SU-DHL-6 (cell line): ENCODE data around the gene FAM163B.

Experiments
- H2AFZ ChIP-seq: fragments of 200-600 bp; sonication (generic); 2 replicates; pipeline ENCODE4 v1.6.1; 2014; ENCODE audit warnings: low read depth, mild to moderate bottlenecking, moderate library complexity, mixed read lengths, antibody characterized with exemption, low read length; ENCODE audit not compliant: severe bottlenecking
- H3F3A ChIP-seq: fragments of 200-600 bp; shearing (Covaris generic); 2 replicates; pipeline ENCODE4 v1.6.0; 2016; ENCODE audit warnings: antibody characterized with exemption, mild to moderate bottlenecking; ENCODE audit not compliant: insufficient read depth
- H3K27ac ChIP-seq: fragments of 200-600 bp; sonication (generic); 2 replicates; pipeline ENCODE4 v1.5.1; 2016; ENCODE audit warnings: low read depth, mild to moderate bottlenecking, low read length, moderate library complexity, mixed read lengths
- H3K27me3 ChIP-seq: fragments of 200-600 bp; sonication (generic), shearing (Covaris generic); 2 replicates; pipeline ENCODE4 v1.6.0; 2014; ENCODE audit warnings: mild to moderate bottlenecking, low read length
- H3K36me3 ChIP-seq: fragments of 200-600 bp; sonication (generic); 2 replicates; pipeline ENCODE4 v1.6.1; 2014; ENCODE audit warnings: mild to moderate bottlenecking, low read length, mixed read lengths
- H3K4me2 ChIP-seq: fragments of 300-600, 200-600 bp; shearing (Covaris generic), sonication (generic); 2 replicates; pipeline ENCODE4 v1.6.0; 2014; ENCODE audit warnings: low read length, low read depth, mild to moderate bottlenecking; ENCODE audit not compliant: poor library complexity, severe bottlenecking
- H3K4me3 ChIP-seq: fragments of 200-600 bp; sonication (generic); 2 replicates; pipeline ENCODE4 v1.5.1; 2014; ENCODE audit warnings: antibody characterized with exemption, low read length, mild to moderate bottlenecking, mixed read lengths; ENCODE audit not compliant: insufficient read depth, poor library complexity, severe bottlenecking
- H3K79me2 ChIP-seq: fragments of 200-600 bp; sonication (generic); 2 replicates; pipeline ENCODE4 v1.6.1; 2014; ENCODE audit warnings: mild to moderate bottlenecking, low read length, moderate library complexity; ENCODE audit not compliant: insufficient read depth
- H3K9ac ChIP-seq: fragments of 200-600 bp; sonication (generic); 2 replicates; pipeline ENCODE4 v1.7.0; 2014; ENCODE audit warnings: mild to moderate bottlenecking, low read length
- H3K9me2 ChIP-seq: fragments of 200-600 bp; sonication (generic); replicated peaks from 2 replicates; pipeline ENCODE4 v1.6.1; 2014; ENCODE audit warnings: low read length; ENCODE audit not compliant: insufficient read depth
- H3K9me3 ChIP-seq: fragments of 200-600 bp; sonication (generic); 2 replicates; pipeline ENCODE4 v1.6.1; 2014; ENCODE audit warnings: low read length, mixed read lengths; ENCODE audit not compliant: insufficient read depth
- H4K20me1 ChIP-seq: fragments of 200-600 bp; sonication (generic); 2 replicates; pipeline ENCODE4 v1.6.1; 2014; ENCODE audit warnings: low read depth, mild to moderate bottlenecking, antibody characterized with exemption, low read length, moderate library complexity, mixed read lengths
- EZH2phosphoT487 ChIP-seq: fragments of 200-600 bp; sonication (generic), shearing (Covaris generic); conservative IDR thresholded peaks from 2 replicates; pipeline ENCODE4 v1.6.1; 2018; ENCODE audit warnings: mild to moderate bottlenecking, antibody characterized with exemption, low read length, moderate library complexity, mixed read lengths
- TF ChIP-seq, protein P1 (sequence below): fragments of 200-600 bp; sonication (generic); IDR thresholded peaks from one replicate; pipeline ENCODE4 v1.5.1; 2017; ENCODE audit warnings: antibody characterized with exemption, mild to moderate bottlenecking, low read length, moderate library complexity; ENCODE audit not compliant: insufficient read depth, poor library complexity, severe bottlenecking

The FAM163B gene

GRCh38 chr9:133556354-133556753, 52.8 kb downstream of the FAM163B start:
- Histone ChIP-seq H4K20me1 (no peaks in the 10 kb centered on the region), H3K79me2 (no peaks in the 10 kb centered on the region), H3F3A (no peaks in the 10 kb centered on the region), H3K36me3 (no peaks in the 10 kb centered on the region), H3K27ac (no peak overlapping the region), H3K9ac (no peak overlapping the region), H3K9me3 (no peaks in the 10 kb centered on the region), H2AFZ (no peak overlapping the region), H3K27me3 (no peaks in the 10 kb centered on the region), H3K4me2 (no peak overlapping the region), H3K9me2 (no peaks in the 10 kb centered on the region), H3K4me3 (no peak overlapping the region)
- no peak for TF ChIP-seq EZH2phosphoT487
- TF ChIP-seq, protein P1, sequence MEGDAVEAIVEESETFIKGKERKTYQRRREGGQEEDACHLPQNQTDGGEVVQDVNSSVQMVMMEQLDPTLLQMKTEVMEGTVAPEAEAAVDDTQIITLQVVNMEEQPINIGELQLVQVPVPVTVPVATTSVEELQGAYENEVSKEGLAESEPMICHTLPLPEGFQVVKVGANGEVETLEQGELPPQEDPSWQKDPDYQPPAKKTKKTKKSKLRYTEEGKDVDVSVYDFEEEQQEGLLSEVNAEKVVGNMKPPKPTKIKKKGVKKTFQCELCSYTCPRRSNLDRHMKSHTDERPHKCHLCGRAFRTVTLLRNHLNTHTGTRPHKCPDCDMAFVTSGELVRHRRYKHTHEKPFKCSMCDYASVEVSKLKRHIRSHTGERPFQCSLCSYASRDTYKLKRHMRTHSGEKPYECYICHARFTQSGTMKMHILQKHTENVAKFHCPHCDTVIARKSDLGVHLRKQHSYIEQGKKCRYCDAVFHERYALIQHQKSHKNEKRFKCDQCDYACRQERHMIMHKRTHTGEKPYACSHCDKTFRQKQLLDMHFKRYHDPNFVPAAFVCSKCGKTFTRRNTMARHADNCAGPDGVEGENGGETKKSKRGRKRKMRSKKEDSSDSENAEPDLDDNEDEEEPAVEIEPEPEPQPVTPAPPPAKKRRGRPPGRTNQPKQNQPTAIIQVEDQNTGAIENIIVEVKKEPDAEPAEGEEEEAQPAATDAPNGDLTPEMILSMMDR, result no peak

GRCh38 chr9:133554729-133555128, 54.5 kb downstream of the FAM163B start:
- H3K79me2 ChIP-seq, result no peaks in the 10 kb centered on the region
- no peak overlapping the region for H3K4me2 ChIP-seq
- no peaks in the 10 kb centered on the region for H3K9me2 ChIP-seq
- H3K36me3 ChIP-seq, result no peaks in the 10 kb centered on the region
- H3K4me3 ChIP-seq, result no peak overlapping the region
- no peak overlapping the region for H2AFZ ChIP-seq
- no peak overlapping the region for H3K27ac ChIP-seq
- no peaks in the 10 kb centered on the region for H3K27me3 ChIP-seq
- no peaks in the 10 kb centered on the region for H4K20me1 ChIP-seq
- no peaks in the 10 kb centered on the region for H3K9me3 ChIP-seq
- no peak overlapping the region for H3K9ac ChIP-seq
- no peaks in the 10 kb centered on the region for H3F3A ChIP-seq
- TF ChIP-seq, protein P1, result no peak
- no peak for TF ChIP-seq EZH2phosphoT487

DNA sequence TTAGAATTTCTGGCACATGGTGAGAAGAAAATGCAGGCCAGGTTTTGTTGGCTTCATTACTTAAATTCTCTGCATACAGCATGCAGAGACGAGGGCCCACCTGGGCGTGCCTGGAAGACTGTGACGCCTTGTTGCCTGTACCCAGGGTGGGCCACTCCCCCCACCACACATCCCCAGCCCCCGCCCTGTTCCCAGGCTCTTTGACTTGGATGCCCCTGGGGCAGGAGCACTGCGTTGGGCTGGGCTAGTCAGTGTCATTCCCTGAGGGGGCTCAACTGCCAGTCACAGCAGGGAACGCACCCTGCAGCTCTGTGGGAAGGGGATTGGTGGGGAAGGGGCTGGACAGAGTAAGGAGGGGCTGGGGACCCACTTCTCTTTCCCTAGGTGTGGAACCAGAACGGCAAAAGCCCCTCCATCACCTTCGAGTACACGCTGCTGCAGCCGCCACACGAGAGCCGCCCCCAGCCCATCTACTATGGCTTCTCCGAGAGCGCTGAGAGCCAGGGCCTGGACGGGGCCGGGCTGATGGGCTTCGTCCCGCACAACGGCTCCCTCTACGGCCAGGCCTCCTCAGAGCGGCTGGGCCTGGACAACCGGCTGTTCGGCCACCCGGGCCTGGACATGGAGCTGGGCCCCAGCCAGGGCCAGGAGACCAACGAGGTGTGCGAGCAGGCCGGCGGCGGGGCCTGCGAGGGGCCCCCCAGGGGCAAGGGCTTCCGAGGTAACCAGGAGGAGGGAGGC, 55.0 kb downstream of the FAM163B start:
- no peaks in the 10 kb centered on the region for H3K27me3 ChIP-seq
- no peak overlapping the region for H3K27ac ChIP-seq
- no peak for TF ChIP-seq EZH2phosphoT487
- TF ChIP-seq, protein P1, result no peak

More for the DNA sequence above, 55.0 kb downstream of the FAM163B start:
- Histone ChIP-seq H3K9me3 (no peaks in the 10 kb centered on the region), H2AFZ (no peak overlapping the region), H3K79me2 (no peaks in the 10 kb centered on the region), H3K9ac (no peak overlapping the region), H3F3A (no peaks in the 10 kb centered on the region), H4K20me1 (no peaks in the 10 kb centered on the region), H3K36me3 (no peaks in the 10 kb centered on the region), H3K4me2 (no peak overlapping the region), H3K9me2 (no peaks in the 10 kb centered on the region), H3K4me3 (no peak overlapping the region)
